GM12878 (cell line): ENCODE measurements around the gene DYNC1I1. TPM values are rescaled to one million over a fixed set of nuclear protein-coding genes. Genes with fewer than 3 reads are reported as not detected.

ENCODE experiments used
- ATAC-seq: fragments of 200-7000 bp; cut with Tn5 transposase; 3 replicates; pipeline ENCODE4 v1.9.1; 2020; ENCODE audit warnings: mild to moderate bottlenecking, moderate library complexity
- BruUV-seq: library from RNA; stranded (reverse); fragments of 400-500 nt; replicated peaks from 2 replicates; lab custom pipeline; 2021; lab: Mats Ljungman, UMichigan
- CTCF ChIA-PET: fragments of 300-600 bp; sonication (Branson Sonifier 250); formaldehyde crosslinking; extraction: SDS; loops from one replicate; lab custom pipeline; 2021; ENCODE audit warnings: inconsistent platforms; lab: Yijun Ruan, JAX
- POLR2A ChIA-PET: fragments of 350-600 bp; formaldehyde crosslinking; extraction: SDS; loops from one replicate; lab custom pipeline; 2021; ENCODE audit warnings: inconsistent platforms; lab: Charles Lee
- RAD21 ChIA-PET: fragments of 300-600 bp; sonication (Branson Sonifier 250); formaldehyde crosslinking; loops from one replicate; lab custom pipeline; 2023; ENCODE audit warnings: antibody characterized with exemption; ENCODE audit not compliant: unreplicated experiment; lab: Charles Lee
- SMC1A ChIA-PET: fragments of 300-600 bp; sonication (Branson Sonifier 250); formaldehyde crosslinking; loops from one replicate; lab custom pipeline; 2023; ENCODE audit not compliant: unreplicated experiment, uncharacterized antibody; lab: Charles Lee
- DNase-seq: peaks from one replicate; pipeline ENCODE4 v3.0.0-alpha.2; 2011; ENCODE audit warnings: low read depth, low spot score
- FAIRE-seq: peaks from 3 replicates; lab custom pipeline; 2011; peaks lifted over from hg19 to GRCh38; lab: Jason Lieb, UNC
- H2AFZ ChIP-seq: 2 replicates; pipeline ENCODE4 v1.6.0; 2011; ENCODE audit warnings: low read depth, low read length, control low read depth; ENCODE audit not compliant: control insufficient read depth
- H3K27ac ChIP-seq: 2 replicates; pipeline ENCODE4 v1.5.1; 2011; ENCODE audit warnings: control low read depth; ENCODE audit not compliant: control insufficient read depth, insufficient read depth
- H3K27me3 ChIP-seq, 2 experiments: replicated peaks in 1 of 2; 2 replicates each; pipeline versions ENCODE4 v1.6.0 to v1.6.1; 2011; ENCODE audit warnings: low read length in 1 of 2; ENCODE audit not compliant: control insufficient read depth in 2 of 2, insufficient read depth in 2 of 2
- H3K36me3 ChIP-seq, 2 experiments: 2 replicates each; pipeline ENCODE4 v1.5.1; 2011; ENCODE audit warnings: low read length in 1 of 2; ENCODE audit not compliant: control insufficient read depth in 2 of 2, insufficient read depth in 2 of 2
- H3K4me1 ChIP-seq: 2 replicates; pipeline ENCODE4 v1.6.1; 2011; ENCODE audit warnings: mild to moderate bottlenecking, low read length, moderate library complexity, mixed read lengths; ENCODE audit not compliant: control insufficient read depth, insufficient read depth
- H3K4me2 ChIP-seq: 2 replicates; pipeline ENCODE4 v1.6.0; 2011; ENCODE audit warnings: control low read depth; ENCODE audit not compliant: control insufficient read depth, insufficient read depth
- H3K4me3 ChIP-seq: fragments of 200-600 bp; sonication (generic); 2 replicates; pipeline ENCODE4 v1.5.1; 2016
- H3K79me2 ChIP-seq: 2 replicates; pipeline ENCODE4 v1.6.0; 2011; ENCODE audit warnings: low read length; ENCODE audit not compliant: control insufficient read depth, insufficient read depth
- H3K9ac ChIP-seq: 2 replicates; pipeline ENCODE4 v1.8.0; 2011; ENCODE audit warnings: low read length, control low read depth, mixed read lengths; ENCODE audit not compliant: control insufficient read depth, insufficient read depth
- H3K9me3 ChIP-seq: replicated peaks from 3 replicates; pipeline ENCODE4 v1.5.1; 2011; ENCODE audit warnings: mild to moderate bottlenecking, low read length; ENCODE audit not compliant: control insufficient read depth, insufficient read depth
- H4K20me1 ChIP-seq: 2 replicates; pipeline ENCODE4 v1.6.0; 2011; ENCODE audit not compliant: control insufficient read depth, insufficient read depth
- HDAC2 ChIP-seq: fragments of 200-600 bp; sonication (generic); IDR thresholded peaks from 2 replicates; pipeline ENCODE4 v1.6.1; 2017
- POLR2A ChIP-seq: IDR thresholded peaks from 2 replicates; pipeline ENCODE4 v1.6.1; 2011; ENCODE audit warnings: low read depth, mild to moderate bottlenecking, low read length
- POLR2AphosphoS5 ChIP-seq: IDR thresholded peaks from 2 replicates; pipeline ENCODE4 v1.6.1; 2011; ENCODE audit warnings: mild to moderate bottlenecking, low read length, inconsistent platforms
- POU2F2 ChIP-seq: IDR thresholded peaks from 3 replicates; pipeline ENCODE4 v1.6.1; 2011; ENCODE audit warnings: low read depth, mild to moderate bottlenecking, low read length, borderline replicate concordance
- RB1 ChIP-seq: fragments of 450-650 bp; formaldehyde crosslinking; IDR thresholded peaks from 2 replicates; pipeline ENCODE4 v1.6.1; 2017; ENCODE audit warnings: mild to moderate bottlenecking, borderline replicate concordance
- SRF ChIP-seq, 2 experiments: IDR thresholded peaks; 2 replicates each; pipeline ENCODE4 v1.6.1; 2011; ENCODE audit warnings: low read depth in 2 of 2, low read length in 2 of 2, mild to moderate bottlenecking in 1 of 2, moderate library complexity in 1 of 2
- ZNF384 ChIP-seq: IDR thresholded peaks from 2 replicates; pipeline ENCODE4 v1.6.1; 2012; ENCODE audit warnings: low read depth, mild to moderate bottlenecking, low read length, improper control_type of control experiment, borderline replicate concordance
- ZNF622 ChIP-seq: fragments of 450-650 bp; IDR thresholded peaks from 2 replicates; pipeline ENCODE4 v1.6.1; 2017; ENCODE audit warnings: mild to moderate bottlenecking, inconsistent platforms
- WGBS: methylation state at CpG from one replicate; pipeline ENCODE4 v1.1.6; 2016; ENCODE audit warnings: low lambda C conversion rate; ENCODE audit not compliant: insufficient replicate concordance, insufficient coverage; ENCODE audit errors: missing lambda C conversion rate; 5-methylcytosine and 5-hydroxymethylcytosine counted together
- in situ Hi-C: fragments of 300-500 bp; cut with MboI; formaldehyde crosslinking; loops from 9 replicates; pipeline ENCODE4 v1.14.3; 2018; ENCODE audit warnings: mixed read lengths
- intact Hi-C: fragments of 100-400 bp; cut with micrococcal nuclease; formaldehyde crosslinking; loops from one replicate; pipeline ENCODE4 v1.14.2; 2022; ENCODE audit not compliant: unreplicated experiment
- polyA plus RNA-seq, 11 experiments: library from polyadenylated mRNA; depleted of rRNA in 4 of 11; unstranded in 6 of 11; stranded (reverse) in 5 of 11; fragments of >200 nt; fragmentation: Nextera tagmentation in 4 of 11; fragmentation: Illumina TruSeq in 1 of 11; extraction: Ambion mirVana in 4 of 11; extraction: Trizol in 1 of 11; gene quantifications; 1 replicate in 1 of 11; 2 replicates in 10 of 11; pipeline versions ENCODE4 v1.2.1 to v1.2.3, GENCODE V29; 2011 to 2016; ENCODE audit warnings: inconsistent platforms in 2 of 11, missing spikeins in 2 of 11, low read depth in 1 of 11
- total RNA-seq, 4 experiments: library from RNA; depleted of rRNA in 3 of 4; stranded (reverse); fragments of >200 nt in 3 of 4; fragmentation: Illumina TruSeq in 1 of 4; extraction: Trizol in 1 of 4; gene quantifications; 2 replicates each; pipeline versions ENCODE4 v1.2.1 to v1.2.3, GENCODE V29; 2013 to 2021
- TF ChIP-seq, protein P1 (sequence below): IDR thresholded peaks from 2 replicates; pipeline ENCODE4 v1.6.1; 2012; ENCODE audit warnings: low read depth, low read length, improper control_type of control experiment
- TF ChIP-seq, protein P2 (sequence below): fragments of 450-650 bp; IDR thresholded peaks from 2 replicates; pipeline ENCODE4 v1.6.1; 2017; ENCODE audit warnings: mild to moderate bottlenecking, moderate library complexity
- TF ChIP-seq, protein P3 (sequence below): fragments of 150-350 bp; IDR thresholded peaks from 2 replicates; pipeline ENCODE4 v1.6.1; 2014; ENCODE audit warnings: mild to moderate bottlenecking, low read depth, low read length

DYNC1I1 gene
- total and polyA plus RNA-seq, 10 of the 15 experiments (the other 5 are each of a cell fraction or from before 2014, with no cell fraction given): 0.05 to 0.91 (median 0.14) TPM; not detected in 3

GRCh38 chr7:95878677-95879076 is 106.3 kb downstream of the DYNC1I1 start:
- no peak for DNase-seq
- no peak for FAIRE-seq
- H3K4me1 ChIP-seq: no peaks in the 10 kb centered on the region
- CTCF ChIA-PET: interaction anchor here (1.4 kb wide), 1 partner anchor 8 kb away, joined by 4 read pairs; no protein-coding TSS in a partner anchor
- RAD21 ChIA-PET: interaction anchor here (1.4 kb wide), 1 partner anchor 155 kb away, joined by 5 read pairs; no protein-coding TSS in a partner anchor
- H3K9me3 ChIP-seq: no peaks in the 10 kb centered on the region
- SMC1A ChIA-PET: interaction anchor here (1.8 kb wide), 1 partner anchor 8 kb away, joined by 7 read pairs; no protein-coding TSS in a partner anchor
- H2AFZ ChIP-seq: no peak overlapping the region
- intact Hi-C loops: no loop called here
- H4K20me1 ChIP-seq: no peaks in the 10 kb centered on the region
- no peak for TF ChIP-seq POLR2A
- TF ChIP-seq, all 136 proteins: peak for 0
- Histone ChIP-seq H3K27ac (no peak overlapping the region), H3K4me2 (no peak overlapping the region), H3K36me3 (no peaks in the 10 kb centered on the region), H3K9ac (no peak overlapping the region), H3K79me2 (no peaks in the 10 kb centered on the region), H3K27me3 (no peaks in the 10 kb centered on the region), H3K4me3 (no peak overlapping the region)
- POLR2A ChIA-PET: no interaction called here
- no peak for ATAC-seq
- no TSS peak for BruUV-seq
- in situ Hi-C loops: loop anchor here (10.0 kb wide), 1 partner anchor 364 kb away; no protein-coding TSS in a partner anchor

DNA sequence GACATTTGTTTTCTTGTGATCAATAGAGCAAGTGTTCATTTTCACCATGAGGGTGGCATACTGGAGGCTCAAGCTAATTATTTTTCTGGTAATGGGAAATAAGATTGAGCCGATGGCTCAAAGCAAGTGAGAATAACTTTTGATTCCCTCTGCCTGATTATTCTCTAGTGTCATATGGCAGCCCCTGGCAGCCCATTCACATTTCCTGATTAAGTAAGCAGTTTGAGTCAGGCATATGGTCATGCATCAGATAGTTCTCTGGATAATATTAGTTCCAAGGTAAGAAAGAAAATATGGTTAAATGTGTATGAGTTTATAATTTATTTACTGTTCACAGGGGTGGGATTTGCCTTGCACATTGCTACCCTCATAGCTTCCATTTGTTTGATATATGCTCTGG is 109.2 kb downstream of the DYNC1I1 start:
- CTCF ChIA-PET: interaction anchor here (0.6 kb wide), 1 partner anchor 1350 kb away, joined by 3 read pairs; no protein-coding TSS in a partner anchor
- TF ChIP-seq POU2F2 (no peak), SRF (IDR thresholded peaks at IDR 0.05; ENCODE audit: low read depth in 2 of 2, low read length in 2 of 2) (no peak), POLR2A (no peak), RB1 (no peak), POLR2AphosphoS5 (no peak), HDAC2 (no peak), ZNF622 (no peak), ZNF384 (no peak)
- TF ChIP-seq, protein P1, sequence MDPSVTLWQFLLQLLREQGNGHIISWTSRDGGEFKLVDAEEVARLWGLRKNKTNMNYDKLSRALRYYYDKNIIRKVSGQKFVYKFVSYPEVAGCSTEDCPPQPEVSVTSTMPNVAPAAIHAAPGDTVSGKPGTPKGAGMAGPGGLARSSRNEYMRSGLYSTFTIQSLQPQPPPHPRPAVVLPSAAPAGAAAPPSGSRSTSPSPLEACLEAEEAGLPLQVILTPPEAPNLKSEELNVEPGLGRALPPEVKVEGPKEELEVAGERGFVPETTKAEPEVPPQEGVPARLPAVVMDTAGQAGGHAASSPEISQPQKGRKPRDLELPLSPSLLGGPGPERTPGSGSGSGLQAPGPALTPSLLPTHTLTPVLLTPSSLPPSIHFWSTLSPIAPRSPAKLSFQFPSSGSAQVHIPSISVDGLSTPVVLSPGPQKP: no peak
- TF ChIP-seq, protein P2, sequence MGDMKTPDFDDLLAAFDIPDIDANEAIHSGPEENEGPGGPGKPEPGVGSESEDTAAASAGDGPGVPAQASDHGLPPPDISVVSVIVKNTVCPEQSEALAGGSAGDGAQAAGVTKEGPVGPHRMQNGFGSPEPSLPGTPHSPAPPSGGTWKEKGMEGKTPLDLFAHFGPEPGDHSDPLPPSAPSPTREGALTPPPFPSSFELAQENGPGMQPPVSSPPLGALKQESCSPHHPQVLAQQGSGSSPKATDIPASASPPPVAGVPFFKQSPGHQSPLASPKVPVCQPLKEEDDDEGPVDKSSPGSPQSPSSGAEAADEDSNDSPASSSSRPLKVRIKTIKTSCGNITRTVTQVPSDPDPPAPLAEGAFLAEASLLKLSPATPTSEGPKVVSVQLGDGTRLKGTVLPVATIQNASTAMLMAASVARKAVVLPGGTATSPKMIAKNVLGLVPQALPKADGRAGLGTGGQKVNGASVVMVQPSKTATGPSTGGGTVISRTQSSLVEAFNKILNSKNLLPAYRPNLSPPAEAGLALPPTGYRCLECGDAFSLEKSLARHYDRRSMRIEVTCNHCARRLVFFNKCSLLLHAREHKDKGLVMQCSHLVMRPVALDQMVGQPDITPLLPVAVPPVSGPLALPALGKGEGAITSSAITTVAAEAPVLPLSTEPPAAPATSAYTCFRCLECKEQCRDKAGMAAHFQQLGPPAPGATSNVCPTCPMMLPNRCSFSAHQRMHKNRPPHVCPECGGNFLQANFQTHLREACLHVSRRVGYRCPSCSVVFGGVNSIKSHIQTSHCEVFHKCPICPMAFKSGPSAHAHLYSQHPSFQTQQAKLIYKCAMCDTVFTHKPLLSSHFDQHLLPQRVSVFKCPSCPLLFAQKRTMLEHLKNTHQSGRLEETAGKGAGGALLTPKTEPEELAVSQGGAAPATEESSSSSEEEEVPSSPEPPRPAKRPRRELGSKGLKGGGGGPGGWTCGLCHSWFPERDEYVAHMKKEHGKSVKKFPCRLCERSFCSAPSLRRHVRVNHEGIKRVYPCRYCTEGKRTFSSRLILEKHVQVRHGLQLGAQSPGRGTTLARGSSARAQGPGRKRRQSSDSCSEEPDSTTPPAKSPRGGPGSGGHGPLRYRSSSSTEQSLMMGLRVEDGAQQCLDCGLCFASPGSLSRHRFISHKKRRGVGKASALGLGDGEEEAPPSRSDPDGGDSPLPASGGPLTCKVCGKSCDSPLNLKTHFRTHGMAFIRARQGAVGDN: no peak
- TF ChIP-seq, protein P3, sequence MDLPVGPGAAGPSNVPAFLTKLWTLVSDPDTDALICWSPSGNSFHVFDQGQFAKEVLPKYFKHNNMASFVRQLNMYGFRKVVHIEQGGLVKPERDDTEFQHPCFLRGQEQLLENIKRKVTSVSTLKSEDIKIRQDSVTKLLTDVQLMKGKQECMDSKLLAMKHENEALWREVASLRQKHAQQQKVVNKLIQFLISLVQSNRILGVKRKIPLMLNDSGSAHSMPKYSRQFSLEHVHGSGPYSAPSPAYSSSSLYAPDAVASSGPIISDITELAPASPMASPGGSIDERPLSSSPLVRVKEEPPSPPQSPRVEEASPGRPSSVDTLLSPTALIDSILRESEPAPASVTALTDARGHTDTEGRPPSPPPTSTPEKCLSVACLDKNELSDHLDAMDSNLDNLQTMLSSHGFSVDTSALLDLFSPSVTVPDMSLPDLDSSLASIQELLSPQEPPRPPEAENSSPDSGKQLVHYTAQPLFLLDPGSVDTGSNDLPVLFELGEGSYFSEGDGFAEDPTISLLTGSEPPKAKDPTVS: no peak

More for the DNA sequence above, 109.2 kb downstream of the DYNC1I1 start:
- Histone ChIP-seq H2AFZ (no peak overlapping the region), H3K27me3 (no peaks in the 10 kb centered on the region), H3K4me2 (no peak overlapping the region), H3K9ac (no peak overlapping the region), H3K4me3 (no peak overlapping the region), H4K20me1 (no peaks in the 10 kb centered on the region), H3K27ac (no peak overlapping the region), H3K4me1 (no peaks in the 10 kb centered on the region), H3K79me2 (no peaks in the 10 kb centered on the region), H3K9me3 (no peaks in the 10 kb centered on the region), H3K36me3 (no peaks in the 10 kb centered on the region)
- intact Hi-C loops (no loop called here), in situ Hi-C loops (no loop called here)
- 0% methylated on average over 1 of the region's 1 CpG for WGBS
- ATAC-seq: no peak
- FAIRE-seq: no peak
- ChIA-PET POLR2A (no interaction called here), SMC1A (interaction anchor here (1.1 kb wide), 1 partner anchor 10 kb away, joined by 3 read pairs; no protein-coding TSS in a partner anchor), RAD21 (interaction anchor here (1.0 kb wide), 1 partner anchor 14 kb away, joined by 3 read pairs; no protein-coding TSS in a partner anchor)
- no TSS peak for BruUV-seq
- DNase-seq: no peak
